ENCODE data around the gene CREG2.
A peak's percentile ranks its signal among the peaks of the same experiment; 100 is the strongest.

The CREG2 gene

DNA sequence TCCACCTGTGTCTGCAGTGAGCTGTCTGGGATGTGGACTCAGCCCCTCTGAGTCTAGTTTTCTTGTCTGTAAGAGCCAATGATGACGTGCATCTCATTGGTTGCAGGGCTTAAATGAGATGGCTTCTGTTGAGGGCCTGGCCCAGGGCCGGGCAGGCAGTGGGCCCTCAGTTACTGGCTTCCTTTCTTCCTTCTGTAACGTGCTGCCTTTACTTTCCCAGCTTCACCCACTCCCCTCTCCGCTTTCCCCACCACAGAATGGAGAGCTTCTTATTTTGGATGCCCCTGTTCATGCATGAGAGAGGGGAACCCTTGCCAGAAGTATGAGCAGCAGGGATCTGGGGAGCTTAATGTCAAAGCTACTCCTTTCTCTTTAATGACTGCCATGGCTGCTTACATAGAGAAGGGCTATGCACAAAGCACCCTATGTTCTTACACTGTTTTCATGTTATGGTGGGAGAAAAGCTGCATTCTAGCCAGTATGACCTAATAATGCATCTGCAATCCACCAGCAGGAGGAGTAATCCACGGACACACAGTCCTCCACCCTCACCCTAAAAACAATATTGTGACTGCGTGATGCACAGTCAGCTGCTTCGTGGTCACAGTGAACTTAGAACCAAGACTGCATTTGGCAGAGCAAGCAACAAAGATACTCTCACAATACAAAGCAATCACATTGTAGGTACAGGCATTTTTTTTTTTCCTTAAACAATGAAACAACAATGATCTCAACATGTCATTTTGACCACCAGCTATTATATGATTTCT is 37.2 kb downstream of the CREG2 start:
- TF ChIP-seq, protein P1, sequence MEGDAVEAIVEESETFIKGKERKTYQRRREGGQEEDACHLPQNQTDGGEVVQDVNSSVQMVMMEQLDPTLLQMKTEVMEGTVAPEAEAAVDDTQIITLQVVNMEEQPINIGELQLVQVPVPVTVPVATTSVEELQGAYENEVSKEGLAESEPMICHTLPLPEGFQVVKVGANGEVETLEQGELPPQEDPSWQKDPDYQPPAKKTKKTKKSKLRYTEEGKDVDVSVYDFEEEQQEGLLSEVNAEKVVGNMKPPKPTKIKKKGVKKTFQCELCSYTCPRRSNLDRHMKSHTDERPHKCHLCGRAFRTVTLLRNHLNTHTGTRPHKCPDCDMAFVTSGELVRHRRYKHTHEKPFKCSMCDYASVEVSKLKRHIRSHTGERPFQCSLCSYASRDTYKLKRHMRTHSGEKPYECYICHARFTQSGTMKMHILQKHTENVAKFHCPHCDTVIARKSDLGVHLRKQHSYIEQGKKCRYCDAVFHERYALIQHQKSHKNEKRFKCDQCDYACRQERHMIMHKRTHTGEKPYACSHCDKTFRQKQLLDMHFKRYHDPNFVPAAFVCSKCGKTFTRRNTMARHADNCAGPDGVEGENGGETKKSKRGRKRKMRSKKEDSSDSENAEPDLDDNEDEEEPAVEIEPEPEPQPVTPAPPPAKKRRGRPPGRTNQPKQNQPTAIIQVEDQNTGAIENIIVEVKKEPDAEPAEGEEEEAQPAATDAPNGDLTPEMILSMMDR (conservative IDR thresholded peaks at IDR 0.05; ENCODE audit: low read depth, low read length) = peak; percentile 20; the same call in 1 of the 2 replicates
- Histone ChIP-seq H3K36me3 (ENCODE audit: insufficient read depth) (no peaks in the 10 kb centered on the region), H3K27me3 (ENCODE audit: insufficient read depth, low read depth) (no peaks in the 10 kb centered on the region), H3K79me2 (ENCODE audit: insufficient read depth, low read depth) (no peaks in the 10 kb centered on the region), H3K4me2 (no peak overlapping the region), H3K27ac (no peak overlapping the region), H3K4me1 (ENCODE audit: low read depth, poor library complexity, severe bottlenecking) (no peaks in the 10 kb centered on the region), H2AFZ (ENCODE audit: low read depth) (no peak overlapping the region), H3K9ac (no peak overlapping the region), H4K20me1 (ENCODE audit: insufficient read depth) (no peaks in the 10 kb centered on the region), H3K4me3 (IDR thresholded peaks at IDR 0.05; ENCODE audit: insufficient read depth, low read depth, low read length) (no peak overlapping the region)

DNA sequence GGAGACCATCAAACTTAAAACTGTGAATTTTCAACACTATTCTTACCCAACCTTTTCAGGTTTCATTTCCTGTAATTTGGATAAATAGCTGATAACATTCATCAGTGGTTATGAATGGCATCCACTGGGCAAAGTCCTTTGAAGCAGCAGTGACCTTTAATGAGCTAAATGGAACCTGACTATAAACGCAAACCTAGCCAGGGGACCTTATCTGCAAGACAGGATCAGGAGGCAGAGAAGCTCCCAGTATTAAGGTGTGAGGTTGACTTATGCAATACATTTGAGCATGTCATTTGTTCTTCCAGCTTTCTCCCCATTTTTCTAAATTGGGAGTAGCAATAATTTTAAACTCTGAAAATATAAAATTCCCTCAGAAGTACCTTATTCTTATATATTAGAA is 38.4 kb downstream of the CREG2 start:
- Histone ChIP-seq H3K36me3 (ENCODE audit: insufficient read depth) (no peaks in the 10 kb centered on the region), H3K4me3 (IDR thresholded peaks at IDR 0.05; ENCODE audit: insufficient read depth, low read depth, low read length) (no peak overlapping the region), H3K4me1 (ENCODE audit: low read depth, poor library complexity, severe bottlenecking) (no peaks in the 10 kb centered on the region), H3K9ac (no peak overlapping the region), H3K27ac (no peak overlapping the region), H3K27me3 (ENCODE audit: insufficient read depth, low read depth) (no peaks in the 10 kb centered on the region), H3K79me2 (ENCODE audit: insufficient read depth, low read depth) (no peaks in the 10 kb centered on the region), H4K20me1 (ENCODE audit: insufficient read depth) (no peaks in the 10 kb centered on the region), H3K4me2 (no peak overlapping the region), H2AFZ (ENCODE audit: low read depth) (no peak overlapping the region)
- TF ChIP-seq, protein P1 (conservative IDR thresholded peaks at IDR 0.05; ENCODE audit: low read depth, low read length) = no peak

DNA sequence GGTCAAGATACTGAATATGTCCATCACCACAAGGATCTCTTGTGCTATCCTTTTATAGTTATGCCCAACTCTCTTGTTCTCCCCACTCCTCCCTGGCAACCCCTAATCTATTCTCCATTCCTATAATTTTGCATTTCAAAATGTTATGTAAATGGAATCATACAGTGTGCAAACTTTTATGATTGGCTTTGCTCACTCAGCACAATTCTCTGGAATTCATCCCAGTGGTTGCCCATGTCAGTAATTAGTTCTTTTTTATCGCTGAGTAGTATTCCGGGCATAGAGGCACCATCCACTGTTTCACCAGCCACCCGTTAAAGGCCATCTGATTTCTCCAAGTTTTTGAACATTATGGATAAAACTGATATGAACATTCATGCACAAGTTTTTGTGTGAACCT is 40.4 kb downstream of the CREG2 start:
- H3K9ac ChIP-seq = no peak overlapping the region
- no peaks in the 10 kb centered on the region for H3K79me2 ChIP-seq (ENCODE audit: insufficient read depth, low read depth)
- H3K27me3 ChIP-seq (ENCODE audit: insufficient read depth, low read depth) = no peaks in the 10 kb centered on the region
- H2AFZ ChIP-seq (ENCODE audit: low read depth) = no peak overlapping the region
- H3K4me1 ChIP-seq (ENCODE audit: low read depth, poor library complexity, severe bottlenecking) = no peaks in the 10 kb centered on the region
- no peak overlapping the region for H3K27ac ChIP-seq
- no peaks in the 10 kb centered on the region for H3K36me3 ChIP-seq (ENCODE audit: insufficient read depth)
- no peak overlapping the region for H3K4me2 ChIP-seq
- TF ChIP-seq, protein P1 (conservative IDR thresholded peaks at IDR 0.05; ENCODE audit: low read depth, low read length) = no peak
- no peak overlapping the region for H3K4me3 ChIP-seq (IDR thresholded peaks at IDR 0.05; ENCODE audit: insufficient read depth, low read depth, low read length)
- H4K20me1 ChIP-seq (ENCODE audit: insufficient read depth) = no peaks in the 10 kb centered on the region

DNA sequence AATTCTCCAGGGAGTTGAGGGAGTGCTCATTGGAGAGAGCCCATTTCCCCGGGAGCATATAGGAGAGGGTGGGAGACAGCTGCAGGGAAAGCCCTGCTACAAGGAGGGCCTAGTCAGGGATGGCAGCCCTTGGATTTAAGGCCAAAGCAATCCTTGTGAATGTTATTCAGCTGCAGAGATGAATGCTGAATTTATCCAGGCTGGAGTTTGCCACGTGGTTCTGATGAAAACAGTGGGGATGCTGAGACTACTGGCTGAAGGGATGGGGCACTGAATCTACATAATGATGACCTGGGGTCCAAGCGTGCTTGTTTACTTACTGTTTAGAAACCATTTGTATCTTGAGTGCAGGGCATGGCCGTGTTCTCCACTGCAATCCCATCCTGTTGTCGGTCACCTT is 43.2 kb downstream of the CREG2 start:
- no peaks in the 10 kb centered on the region for H3K4me1 ChIP-seq (ENCODE audit: low read depth, poor library complexity, severe bottlenecking)
- H3K4me3 ChIP-seq (IDR thresholded peaks at IDR 0.05; ENCODE audit: insufficient read depth, low read depth, low read length) = no peak overlapping the region
- H3K4me2 ChIP-seq = no peak overlapping the region
- no peak overlapping the region for H3K9ac ChIP-seq
- H3K27ac ChIP-seq = no peak overlapping the region
- no peak overlapping the region for H2AFZ ChIP-seq (ENCODE audit: low read depth)
- H3K79me2 ChIP-seq (ENCODE audit: insufficient read depth, low read depth) = no peaks in the 10 kb centered on the region
- H3K27me3 ChIP-seq (ENCODE audit: insufficient read depth, low read depth) = no peaks in the 10 kb centered on the region
- H4K20me1 ChIP-seq (ENCODE audit: insufficient read depth) = no peaks in the 10 kb centered on the region
- TF ChIP-seq, protein P1 (conservative IDR thresholded peaks at IDR 0.05; ENCODE audit: low read depth, low read length) = no peak
- H3K36me3 ChIP-seq (ENCODE audit: insufficient read depth) = no peaks in the 10 kb centered on the region
